GM21786 (cell line): ENCODE results near the gene QRFP.
"Not testable (repeated sequence)": the region's sequence is repeated elsewhere in the genome, so short reads cannot be mapped to it uniquely, and the experiment has no call there.

Experiments used
- ATAC-seq: cut with Tn5 transposase; IDR thresholded peaks from one replicate; pipeline ENCODE4 v1.9.1; 2021; ENCODE audit not compliant: unreplicated experiment

The QRFP gene

DNA sequence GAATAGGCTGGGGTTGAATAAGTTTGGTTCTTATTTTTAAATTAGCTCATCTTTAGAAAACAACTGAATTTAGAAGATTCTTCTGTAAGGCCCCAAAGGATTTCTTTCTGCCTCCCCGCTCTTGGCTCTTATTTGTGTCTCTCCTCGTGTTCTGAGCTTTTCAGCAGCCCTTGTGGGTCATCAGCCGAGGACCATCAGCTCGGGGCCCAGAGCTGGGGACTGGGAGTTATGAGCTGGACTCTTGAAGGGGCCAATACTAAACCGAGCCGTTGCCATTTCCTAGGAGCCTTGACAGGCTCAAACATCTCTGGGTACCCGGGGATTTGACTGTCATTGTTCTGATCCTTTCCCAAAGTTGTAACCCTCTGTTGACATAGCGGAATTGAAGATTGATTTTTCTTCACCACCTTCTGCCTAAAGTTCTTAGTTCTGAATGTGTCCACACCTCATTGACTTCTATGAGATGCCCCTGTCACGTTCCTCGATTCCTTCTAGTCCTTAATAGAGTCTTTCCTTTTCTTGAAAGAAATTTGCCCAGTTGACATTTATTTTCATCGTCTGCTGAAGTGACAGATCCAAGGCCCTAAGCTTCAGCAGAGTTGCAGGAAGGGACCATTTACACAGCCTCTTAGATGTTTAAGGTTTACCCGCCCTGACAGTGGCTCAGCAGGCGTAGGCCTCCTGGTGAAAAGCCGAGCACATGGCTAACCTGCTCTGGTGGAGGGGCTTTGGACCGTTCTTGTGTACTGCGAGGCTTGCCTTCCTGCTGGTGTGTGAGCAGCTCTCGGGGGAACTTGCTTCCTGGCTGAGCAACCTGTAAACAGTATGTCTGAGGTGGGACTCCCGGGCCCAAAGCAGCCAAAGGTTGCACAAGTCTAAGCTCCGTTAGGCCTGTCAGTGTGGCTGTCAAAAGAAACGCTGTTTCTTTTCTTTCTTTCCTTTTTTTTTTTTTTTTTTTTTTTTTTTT, 37.6 kb downstream of the QRFP start:
- ATAC-seq: no peak

DNA sequence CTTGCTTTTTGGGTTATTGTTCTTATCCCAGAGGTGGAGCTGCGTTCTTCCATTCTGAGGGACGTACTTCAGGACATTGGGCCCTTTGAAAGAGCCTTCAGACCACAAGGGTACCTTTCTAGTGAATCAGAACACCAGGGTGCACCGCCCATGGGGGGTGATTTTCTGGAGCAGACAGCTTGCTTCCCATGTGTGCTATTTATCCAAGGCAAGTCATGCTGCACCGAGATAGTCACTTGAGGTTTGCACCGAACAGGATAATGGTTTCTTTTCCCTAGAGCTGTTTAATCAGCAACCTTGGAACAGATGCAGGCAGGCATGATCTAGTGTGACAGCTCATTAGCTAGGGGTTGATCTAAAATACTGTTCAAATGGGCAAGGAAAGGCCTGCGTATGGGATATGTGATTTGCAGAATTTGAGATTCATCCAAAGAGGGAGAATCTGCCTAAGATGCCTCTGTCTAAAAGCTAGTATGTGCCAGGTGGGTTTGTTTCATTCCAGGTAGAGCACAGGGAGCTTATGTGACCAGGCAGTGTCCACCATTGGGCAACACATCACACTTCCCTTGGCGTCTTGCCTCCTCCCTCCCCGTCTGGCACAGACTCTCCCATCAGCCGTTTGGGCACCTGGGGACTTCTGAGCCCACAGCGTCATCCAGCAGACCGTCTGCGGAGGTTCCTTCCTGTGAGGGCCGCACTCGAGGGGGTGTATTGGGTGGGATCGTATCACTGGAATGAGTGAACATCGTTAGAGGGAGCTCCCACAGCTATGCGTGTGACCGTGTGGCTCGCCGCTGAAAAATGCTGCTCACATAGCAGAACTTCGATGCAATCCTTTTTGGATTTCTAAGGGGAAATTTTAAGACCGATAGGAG, 38.5 kb downstream of the QRFP start:
- no peak for ATAC-seq

DNA sequence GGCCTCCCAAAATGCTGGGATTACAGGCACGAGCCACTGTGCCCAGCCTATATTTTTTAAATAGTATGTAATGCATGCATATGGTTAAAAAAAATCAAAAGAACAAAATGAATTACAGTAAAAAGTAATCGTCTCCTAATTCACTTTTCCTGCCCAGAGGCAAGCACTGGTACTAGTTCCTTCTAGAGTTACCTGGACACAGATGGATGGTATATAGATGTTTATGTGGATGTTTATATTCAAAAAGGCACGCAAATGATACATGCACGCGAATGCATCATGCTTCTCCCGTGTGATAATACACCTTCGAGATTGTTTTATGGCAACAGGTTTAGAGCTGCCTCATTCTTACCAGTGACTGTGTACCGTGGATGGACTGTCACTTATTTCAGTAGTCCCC, 40.1 kb downstream of the QRFP start:
- ATAC-seq: no peak

DNA sequence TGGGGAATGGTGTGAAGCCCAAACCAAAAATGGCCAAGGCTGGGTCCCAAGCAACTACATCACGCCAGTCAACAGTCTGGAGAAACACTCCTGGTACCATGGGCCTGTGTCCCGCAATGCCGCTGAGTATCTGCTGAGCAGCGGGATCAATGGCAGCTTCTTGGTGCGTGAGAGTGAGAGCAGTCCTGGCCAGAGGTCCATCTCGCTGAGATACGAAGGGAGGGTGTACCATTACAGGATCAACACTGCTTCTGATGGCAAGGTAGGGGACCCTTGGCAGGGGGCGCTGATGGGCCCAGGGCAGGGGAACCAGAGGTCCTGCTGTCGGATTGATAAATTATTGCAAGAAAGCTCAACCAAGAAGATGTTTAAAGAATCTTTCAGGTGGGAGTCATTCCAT, 41.8 kb downstream of the QRFP start:
- ATAC-seq: no peak

DNA sequence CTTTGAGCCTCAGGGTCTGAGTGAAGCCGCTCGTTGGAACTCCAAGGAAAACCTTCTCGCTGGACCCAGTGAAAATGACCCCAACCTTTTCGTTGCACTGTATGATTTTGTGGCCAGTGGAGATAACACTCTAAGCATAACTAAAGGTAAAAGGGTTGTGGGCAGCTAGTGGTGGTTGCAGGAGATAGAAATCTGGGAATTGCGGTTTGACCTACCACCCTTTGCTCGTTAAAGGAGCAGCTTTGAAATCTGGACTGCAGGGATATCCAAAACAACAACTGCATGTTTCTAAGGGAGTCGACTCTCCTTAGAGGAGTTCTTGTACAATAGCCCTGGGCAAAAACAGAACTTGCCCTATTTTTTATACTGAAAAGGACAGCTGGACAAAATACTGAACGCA, 42.5 kb downstream of the QRFP start:
- ATAC-seq: no peak

DNA sequence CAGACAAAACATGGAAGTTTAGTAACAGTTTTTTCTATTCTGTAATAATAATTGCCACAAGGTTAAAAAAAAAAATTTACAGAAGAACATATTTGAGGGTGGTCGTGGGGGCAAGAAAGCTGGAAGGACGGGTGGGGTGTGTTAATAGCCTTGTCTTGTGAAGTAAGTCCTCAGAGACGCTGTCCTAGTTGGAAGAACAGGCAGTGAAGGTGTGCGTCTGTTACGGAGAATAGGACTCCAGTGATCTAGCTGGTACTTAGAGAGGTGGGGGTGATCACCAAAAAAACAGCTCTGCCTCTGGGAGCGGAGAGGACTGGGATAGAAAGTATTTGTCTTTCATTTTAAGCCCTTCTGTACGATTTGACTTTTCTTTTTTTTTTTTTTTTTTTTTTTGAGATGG, 43.8 kb downstream of the QRFP start:
- no peak for ATAC-seq

DNA sequence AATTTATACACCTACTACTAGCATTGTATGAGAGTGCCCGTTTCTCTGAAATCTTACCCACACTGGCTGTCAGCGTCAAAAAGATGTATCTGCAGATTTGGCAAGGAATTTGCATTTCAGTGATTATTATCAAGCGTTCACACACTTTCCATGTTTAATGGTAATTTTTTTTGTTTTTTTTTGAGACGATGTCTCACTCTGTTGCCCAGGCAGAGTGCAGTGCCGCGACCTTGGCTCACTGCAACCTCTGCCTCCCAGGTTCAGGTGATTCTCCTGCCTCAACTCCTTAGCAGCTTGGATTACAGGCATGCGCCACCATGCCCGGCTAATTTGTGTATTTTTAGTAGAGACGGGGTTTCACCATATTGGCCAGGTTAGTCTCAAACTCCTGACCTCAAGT, 47.3 kb downstream of the QRFP start:
- no peak for ATAC-seq

DNA sequence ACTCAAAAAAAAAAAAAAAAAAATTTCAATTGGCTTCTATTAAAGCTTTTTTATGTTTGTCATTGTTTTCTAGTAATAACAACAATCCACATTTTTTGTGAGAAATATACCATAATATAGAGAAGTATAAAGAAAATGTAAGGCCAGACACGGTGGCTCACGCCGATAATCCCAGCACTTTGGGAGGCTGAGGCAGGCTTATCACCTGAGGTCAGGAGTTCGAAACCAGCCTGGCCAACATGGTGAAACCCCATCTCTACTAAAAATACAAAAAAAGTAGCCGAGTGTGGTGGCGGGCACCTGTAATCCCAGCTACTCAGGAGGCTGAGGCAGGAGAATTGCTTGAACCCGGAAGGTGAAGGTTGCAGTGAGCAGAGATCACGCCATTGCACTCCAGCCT, 48.1 kb downstream of the QRFP start:
- ATAC-seq: not testable (repeated sequence)

DNA sequence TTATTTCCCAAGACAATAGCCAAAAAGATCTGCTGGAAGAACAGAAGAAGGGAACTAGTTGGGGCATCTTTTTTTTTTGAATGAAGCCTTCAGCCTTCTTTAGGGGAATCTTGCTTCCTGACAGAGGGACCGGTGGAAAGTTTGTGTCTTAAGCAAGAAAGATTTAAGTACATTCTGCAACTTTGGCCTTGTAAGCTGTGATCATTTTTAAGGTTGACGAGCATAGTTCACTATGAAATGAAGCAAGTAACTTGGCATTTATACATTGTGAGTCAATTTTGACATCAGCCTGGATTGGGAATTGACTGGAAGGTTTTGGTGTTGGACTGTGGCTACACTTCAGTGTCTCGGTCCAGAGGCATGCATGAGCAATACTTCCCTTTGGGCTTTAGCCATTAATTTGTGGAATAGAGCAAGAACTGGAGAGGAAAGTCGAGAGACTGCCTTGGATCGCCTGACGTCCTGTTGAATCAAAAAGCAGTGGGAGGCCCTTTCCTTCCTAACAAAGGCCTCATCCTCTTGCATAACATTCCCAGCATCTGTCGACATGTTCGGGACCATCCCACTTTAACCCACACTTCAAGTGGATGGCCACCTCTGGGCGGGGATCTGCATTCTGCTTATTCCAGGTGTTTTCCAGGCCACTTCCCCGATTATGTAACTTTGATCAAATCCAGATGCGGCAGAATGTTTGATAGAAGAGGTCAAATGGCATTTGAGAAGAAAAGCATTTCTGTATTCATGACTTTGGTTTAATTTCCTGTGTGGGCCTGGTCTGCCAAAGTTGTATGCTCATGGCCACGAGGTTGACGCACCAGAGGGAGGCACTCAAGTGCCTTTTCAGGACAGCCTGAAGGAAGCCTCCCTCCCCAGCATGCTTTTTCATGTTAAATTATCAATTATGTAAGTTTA, 49.0 kb downstream of the QRFP start:
- ATAC-seq: no peak

DNA sequence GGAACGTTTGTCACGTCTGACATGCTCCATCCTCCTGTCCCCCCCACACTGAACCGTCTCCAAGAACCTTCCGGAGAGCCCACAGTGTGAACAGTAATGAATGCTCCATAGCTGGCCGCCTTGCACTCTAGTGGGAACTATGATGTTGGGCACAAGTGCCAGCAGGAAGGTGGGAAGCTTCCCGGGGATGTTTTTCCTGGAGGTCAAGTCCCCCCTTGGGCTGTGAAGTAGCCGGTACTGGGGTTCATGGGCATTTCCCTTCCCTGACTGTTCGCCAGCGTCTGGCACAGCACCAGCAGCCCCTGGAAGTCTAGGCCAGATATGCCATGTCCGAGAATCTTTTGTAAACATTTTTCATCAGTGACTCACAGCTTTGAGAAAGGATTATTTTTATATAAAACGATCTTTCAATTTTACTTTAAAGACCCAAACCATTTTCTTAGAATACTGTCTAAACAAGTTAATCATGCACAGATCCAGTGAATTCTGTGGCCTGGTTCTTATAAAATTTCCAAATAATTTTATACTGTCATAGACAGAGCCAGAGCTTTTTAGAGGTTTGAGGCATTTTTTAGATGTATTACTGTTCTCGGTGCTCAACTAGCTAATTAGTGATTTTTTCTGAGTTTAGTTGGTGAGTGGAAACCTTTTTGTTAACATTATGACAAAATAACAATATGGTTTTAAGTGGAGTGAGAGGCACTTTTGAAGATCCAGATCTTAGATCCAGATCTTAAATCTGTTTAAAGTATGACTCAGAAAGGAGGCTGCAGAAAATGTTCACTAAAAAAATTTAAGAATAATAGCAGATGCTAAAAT, 49.9 kb downstream of the QRFP start:
- ATAC-seq: no peak

DNA sequence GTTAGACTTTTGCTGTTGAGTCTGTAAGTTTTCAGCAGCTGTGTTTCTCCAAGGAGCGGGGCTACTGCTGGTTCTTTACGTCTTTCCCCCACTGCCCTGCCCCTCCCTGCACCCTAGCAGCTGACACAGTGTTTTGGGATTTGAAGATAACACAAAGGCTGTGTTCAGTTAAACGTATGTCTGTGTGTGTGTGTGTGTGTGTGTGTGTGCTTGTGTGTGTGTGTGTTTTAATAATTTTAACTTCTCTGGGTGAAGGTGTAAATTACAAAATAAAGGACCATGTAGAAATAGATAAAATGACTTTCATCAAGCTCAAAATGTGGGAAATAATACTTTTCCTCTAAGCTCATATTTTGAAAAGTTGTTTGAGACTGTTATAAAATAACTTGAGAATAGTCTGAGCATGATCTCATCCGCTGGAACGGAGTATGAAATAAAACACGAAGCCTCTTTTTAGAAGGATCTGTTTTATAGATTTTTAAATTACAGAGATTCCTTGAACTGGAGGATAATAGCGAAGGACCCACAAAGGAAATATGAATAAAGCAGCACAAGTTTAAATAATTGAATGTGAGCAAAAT, 50.6 kb downstream of the QRFP start:
- ATAC-seq: no peak

DNA sequence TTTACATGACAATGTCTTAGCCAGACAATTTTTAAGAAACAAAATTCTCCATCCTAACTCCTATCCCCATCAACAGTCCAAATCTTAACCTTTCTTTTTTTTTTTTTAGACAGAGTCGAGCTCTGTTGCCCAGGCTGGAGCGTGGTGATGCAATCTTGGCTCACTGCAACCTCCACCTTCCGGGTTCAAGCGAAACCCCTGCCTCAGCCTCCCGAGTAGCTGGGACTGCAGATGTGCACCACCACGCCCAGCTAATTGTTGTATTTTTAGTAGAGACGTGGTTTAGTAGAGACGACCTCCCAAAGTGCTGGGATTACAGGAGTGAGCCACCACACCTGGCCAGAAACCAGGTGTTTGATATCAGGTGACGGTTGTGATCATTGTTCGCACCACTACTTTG, 51.4 kb downstream of the QRFP start:
- ATAC-seq: no peak

DNA sequence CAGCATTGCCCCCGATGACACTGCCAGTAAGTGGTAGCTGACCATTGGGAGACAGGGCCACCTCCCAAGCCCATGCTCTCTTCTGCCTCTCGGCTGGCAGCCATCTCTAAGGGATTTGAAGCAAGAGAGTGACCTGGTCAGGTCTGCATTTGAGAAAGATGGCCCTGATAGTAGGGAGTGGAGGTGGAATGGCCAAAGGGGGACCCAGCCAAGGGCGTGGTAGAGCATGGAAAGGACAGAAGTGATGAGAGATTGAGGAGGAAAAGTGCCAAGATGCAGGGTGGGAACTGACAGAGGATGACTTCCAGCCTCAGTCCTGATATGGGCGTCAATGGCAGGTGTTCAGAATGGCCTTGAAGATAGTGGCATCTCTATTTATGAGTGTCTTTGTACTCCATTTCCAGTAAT, 52.6 kb downstream of the QRFP start:
- no peak for ATAC-seq

DNA sequence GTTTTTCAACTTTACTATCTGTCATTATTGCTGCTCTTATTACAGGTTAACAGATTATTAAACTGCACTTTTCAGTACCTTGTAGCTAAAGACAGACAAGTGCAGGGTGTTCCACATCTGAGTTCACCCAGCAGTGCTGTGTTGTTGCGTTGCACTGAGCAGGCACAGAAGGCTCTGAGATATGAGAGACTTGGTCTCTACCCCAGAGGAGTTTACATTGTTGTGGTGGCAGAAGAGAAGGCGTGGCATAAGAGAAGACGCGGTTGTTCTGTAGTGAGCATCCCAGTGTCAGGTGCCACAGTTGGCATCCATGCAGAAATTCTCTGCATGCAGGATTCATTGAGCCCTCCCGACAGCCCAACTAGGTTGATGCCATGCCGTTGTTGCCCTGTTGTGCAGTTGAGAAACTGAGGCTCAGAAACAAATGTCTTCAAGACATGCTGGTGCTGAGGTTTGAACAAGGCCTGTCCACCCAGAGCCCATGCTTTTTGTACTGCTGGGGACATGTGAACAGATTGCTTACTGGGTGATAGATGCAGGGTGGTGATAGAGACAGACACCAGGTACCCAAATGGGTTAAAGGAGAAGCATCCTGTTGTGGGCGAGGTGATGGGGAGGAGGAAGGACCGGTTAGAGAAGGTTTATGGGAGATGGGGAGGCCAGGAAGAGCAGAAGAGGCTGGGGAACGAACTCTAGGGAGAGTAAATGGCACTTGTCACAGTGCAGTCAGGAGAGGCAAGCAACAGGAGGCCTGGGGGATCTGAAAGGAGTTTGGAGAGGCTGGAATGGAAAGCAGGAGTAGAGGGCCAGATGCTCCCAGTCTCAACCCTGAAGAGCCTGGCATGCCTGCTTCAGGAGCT, 53.3 kb downstream of the QRFP start:
- no peak for ATAC-seq
